Prostate gland (tissue), 2 donors: ENCODE results near the gene MANSC1. TPM values are rescaled to one million over a fixed set of nuclear protein-coding genes. Genes with fewer than 3 reads are reported as not detected.

Source experiments
- DNase-seq: peaks from one replicate; pipeline ENCODE4 v3.0.0-alpha.2; 2019; ENCODE audit warnings: low spot score
- H3K27ac ChIP-seq, 2 donors: fragments of 200-600 bp; sonication (generic); 2 replicates each; pipeline ENCODE4 v1.5.1; 2017 to 2019
- H3K27me3 ChIP-seq: fragments of 200-600 bp; sonication (generic); replicated peaks from 2 replicates; pipeline ENCODE4 v1.5.1; 2019; ENCODE audit not compliant: insufficient read depth
- H3K36me3 ChIP-seq, 2 donors: fragments of 200-600 bp; sonication (generic); 1 replicate in 1 of 2; 2 replicates in 1 of 2; pipeline versions ENCODE4 v1.5.1 to v1.8.1; 2017 to 2019
- H3K4me1 ChIP-seq: fragments of 200-600 bp; sonication (generic); replicated peaks from 2 replicates; pipeline ENCODE4 v1.5.1; 2019
- H3K4me3 ChIP-seq, 2 donors: fragments of 200-600 bp; sonication (generic); 2 replicates each; pipeline ENCODE4 v1.5.1; 2017 to 2019
- H3K9me3 ChIP-seq: fragments of 200-600 bp; sonication (generic); 2 replicates; pipeline ENCODE4 v1.5.1; 2017
- POLR2A ChIP-seq: fragments of 450-650 bp; IDR thresholded peaks from one replicate; pipeline ENCODE4 v1.6.1; 2016; ENCODE audit warnings: antibody characterized with exemption, mild to moderate bottlenecking
- POLR2AphosphoS5 ChIP-seq: sonication (generic); formaldehyde crosslinking; IDR thresholded peaks from one replicate; pipeline ENCODE4 v1.6.1; 2017; ENCODE audit warnings: antibody characterized with exemption
- WGBS: methylation state at CpG from one replicate; pipeline ENCODE4 v1.1.5; 2018; 5-methylcytosine and 5-hydroxymethylcytosine counted together
- intact Hi-C: fragments of 100-400 bp; cut with DNase I; formaldehyde crosslinking; loops from one replicate; pipeline ENCODE4 v1.14.2; 2022
- total RNA-seq, 2 donors: library from RNA; depleted of rRNA; stranded (reverse); fragments of >200 nt; gene quantifications; one replicate each; pipeline ENCODE4 v1.1.0, GENCODE V29; 2016
- TF ChIP-seq, protein P1 (sequence below), 4 experiments: fragments of 200-600 bp in 2 of 4; fragments of 450-650 bp in 2 of 4; sonication (generic) in 2 of 4; IDR thresholded peaks; 1 replicate in 3 of 4; 2 replicates in 1 of 4; pipeline ENCODE4 v1.5.1; 2016 to 2019; ENCODE audit warnings: antibody characterized with exemption in 4 of 4, mild to moderate bottlenecking in 2 of 4, moderate library complexity in 2 of 4

The MANSC1 gene
- total RNA-seq, 2 donors from 2014 or later: 28.9 to 33.2 TPM

DNA sequence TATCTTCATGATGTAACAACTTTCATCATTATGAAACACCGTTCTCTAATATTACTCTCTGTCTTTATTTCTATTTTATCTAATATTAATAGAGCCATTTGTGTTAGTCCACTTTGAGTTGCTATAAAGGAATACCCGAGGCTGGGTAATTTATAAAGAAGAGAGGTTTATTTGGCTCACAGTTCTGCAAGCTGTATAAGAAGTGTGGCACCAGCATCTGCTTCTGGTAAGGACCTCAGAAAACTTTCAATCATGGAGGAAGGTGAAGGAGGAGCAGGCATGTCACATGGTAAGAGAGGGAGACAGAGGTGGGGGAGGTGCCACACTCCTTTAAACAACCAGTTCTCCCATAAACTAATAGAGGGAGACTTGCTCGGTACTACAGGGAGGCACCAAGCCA, 31.9 kb upstream of the MANSC1 start:
- WGBS: 94% methylated on average over 3 of the region's 3 CpGs
- no peak for DNase-seq
- Histone ChIP-seq H3K27me3 (no peaks in the 10 kb centered on the region), H3K4me1 (no peaks in the 10 kb centered on the region), H3K36me3 (no peaks in the 10 kb centered on the region), H3K4me3 (no peak overlapping the region), H3K9me3 (no peaks in the 10 kb centered on the region), H3K27ac (no peak overlapping the region)
- TF ChIP-seq, protein P1, sequence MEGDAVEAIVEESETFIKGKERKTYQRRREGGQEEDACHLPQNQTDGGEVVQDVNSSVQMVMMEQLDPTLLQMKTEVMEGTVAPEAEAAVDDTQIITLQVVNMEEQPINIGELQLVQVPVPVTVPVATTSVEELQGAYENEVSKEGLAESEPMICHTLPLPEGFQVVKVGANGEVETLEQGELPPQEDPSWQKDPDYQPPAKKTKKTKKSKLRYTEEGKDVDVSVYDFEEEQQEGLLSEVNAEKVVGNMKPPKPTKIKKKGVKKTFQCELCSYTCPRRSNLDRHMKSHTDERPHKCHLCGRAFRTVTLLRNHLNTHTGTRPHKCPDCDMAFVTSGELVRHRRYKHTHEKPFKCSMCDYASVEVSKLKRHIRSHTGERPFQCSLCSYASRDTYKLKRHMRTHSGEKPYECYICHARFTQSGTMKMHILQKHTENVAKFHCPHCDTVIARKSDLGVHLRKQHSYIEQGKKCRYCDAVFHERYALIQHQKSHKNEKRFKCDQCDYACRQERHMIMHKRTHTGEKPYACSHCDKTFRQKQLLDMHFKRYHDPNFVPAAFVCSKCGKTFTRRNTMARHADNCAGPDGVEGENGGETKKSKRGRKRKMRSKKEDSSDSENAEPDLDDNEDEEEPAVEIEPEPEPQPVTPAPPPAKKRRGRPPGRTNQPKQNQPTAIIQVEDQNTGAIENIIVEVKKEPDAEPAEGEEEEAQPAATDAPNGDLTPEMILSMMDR (IDR thresholded peaks at IDR 0.05): no peak
- TF ChIP-seq POLR2AphosphoS5 (no peak), POLR2A (no peak)
- intact Hi-C loops: no loop called here

- WGBS: 96% methylated on average over 6 of the region's 6 CpGs
- no peak for DNase-seq
- H3K4me3 ChIP-seq: no peak overlapping the region
- TF ChIP-seq, protein P1 (IDR thresholded peaks at IDR 0.05): no peak
- TF ChIP-seq POLR2AphosphoS5: no peak
- no peak for TF ChIP-seq POLR2A
- H3K27me3 ChIP-seq: no peaks in the 10 kb centered on the region
- no peak overlapping the region for H3K27ac ChIP-seq
- H3K9me3 ChIP-seq: no peaks in the 10 kb centered on the region
- H3K36me3 ChIP-seq: no peaks in the 10 kb centered on the region
- H3K4me1 ChIP-seq: no peaks in the 10 kb centered on the region
- intact Hi-C loops: no loop called here
These were observed 31.0 kb upstream of the MANSC1 start for GRCh38 chr12:12380949-12381593.

- no peak overlapping the region for H3K4me3 ChIP-seq
- WGBS: 76% methylated on average over 4 of the region's 4 CpGs
- no peaks in the 10 kb centered on the region for H3K9me3 ChIP-seq
- DNase-seq: no peak
- no peaks in the 10 kb centered on the region for H3K4me1 ChIP-seq
- TF ChIP-seq, protein P1 (IDR thresholded peaks at IDR 0.05): no peak
- TF ChIP-seq POLR2AphosphoS5 (no peak), POLR2A (no peak)
- no peaks in the 10 kb centered on the region for H3K36me3 ChIP-seq
- peak overlapping the region in 1 of 2 donors; percentile 15 for H3K27ac ChIP-seq
- intact Hi-C loops: loop anchor here (2.0 to 5.0 kb wide), 2 partner anchors 277 to 327 kb away; no protein-coding TSS in a partner anchor
- H3K27me3 ChIP-seq: no peaks in the 10 kb centered on the region
These were observed 30.0 kb upstream of the MANSC1 start for GRCh38 chr12:12379831-12380730.

DNA sequence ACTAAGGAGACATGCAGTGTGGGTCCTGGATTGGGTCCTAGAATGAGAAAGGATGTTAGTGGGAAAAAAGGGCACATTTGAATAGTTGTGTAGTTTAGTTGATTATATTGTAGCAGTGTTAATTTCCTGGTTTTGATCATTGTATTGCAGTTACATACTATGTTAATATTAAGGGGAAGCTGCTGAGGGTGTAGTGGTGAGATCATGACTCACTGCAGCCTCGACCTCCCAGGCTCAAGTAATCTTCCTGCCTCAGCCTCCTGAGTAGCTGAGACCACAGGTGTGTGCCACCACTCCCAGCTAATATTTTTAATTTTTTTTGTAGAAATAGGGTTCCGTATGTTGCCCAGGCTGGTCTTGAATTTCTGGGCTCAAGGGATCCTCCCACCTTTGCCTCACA, 28.6 kb upstream of the MANSC1 start:
- Histone ChIP-seq H3K4me1 (no peaks in the 10 kb centered on the region), H3K27ac (no peak overlapping the region), H3K36me3 (no peaks in the 10 kb centered on the region), H3K9me3 (no peaks in the 10 kb centered on the region), H3K27me3 (no peaks in the 10 kb centered on the region), H3K4me3 (no peak overlapping the region)
- 95% methylated on average over 2 of the region's 2 CpGs for WGBS
- DNase-seq: no peak
- TF ChIP-seq POLR2A (no peak), POLR2AphosphoS5 (no peak)
- TF ChIP-seq, protein P1 (IDR thresholded peaks at IDR 0.05): no peak
- intact Hi-C loops: loop anchor here (2.0 to 5.0 kb wide), 2 partner anchors 279 to 328 kb away; no protein-coding TSS in a partner anchor
